ENCODE results near the gene GORASP1.

DNA sequence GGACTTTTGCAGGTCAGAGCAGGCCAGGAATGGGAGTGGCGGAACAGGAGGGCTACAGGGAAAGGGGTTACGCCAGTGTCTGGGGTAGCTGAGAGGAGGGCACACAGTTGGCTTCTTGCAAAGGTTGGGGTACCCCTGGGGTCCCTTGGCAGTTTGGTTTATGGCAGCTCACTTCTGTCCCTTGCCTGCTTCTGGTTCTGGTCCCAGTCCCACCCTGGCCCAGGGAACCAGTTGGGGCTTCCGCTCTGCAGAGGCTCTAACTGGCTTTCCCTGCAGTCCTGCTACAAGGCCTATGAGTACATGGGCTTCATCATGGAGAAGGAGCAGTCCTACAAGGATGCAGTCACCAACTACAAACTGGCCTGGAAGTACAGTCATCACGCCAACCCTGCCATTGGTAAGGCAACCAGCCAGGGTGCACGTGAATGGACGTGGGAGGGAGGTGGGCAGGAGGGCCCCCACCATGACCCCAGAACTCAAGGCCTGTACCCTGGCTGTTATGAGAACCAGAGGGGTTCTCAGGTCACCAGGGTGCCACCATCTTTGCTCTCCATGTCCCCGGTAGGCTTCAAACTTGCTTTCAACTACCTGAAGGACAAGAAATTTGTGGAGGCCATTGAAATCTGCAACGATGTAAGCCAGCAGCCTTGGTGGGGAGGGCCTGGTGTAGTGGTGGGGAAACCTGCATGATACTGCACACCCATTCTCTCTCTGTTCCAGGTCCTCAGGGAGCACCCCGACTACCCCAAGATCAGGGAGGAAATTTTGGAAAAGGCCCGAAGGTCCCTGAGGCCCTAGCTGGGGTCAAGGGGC is 30.8 kb upstream of the GORASP1 start:
- TF ChIP-seq, protein P1, sequence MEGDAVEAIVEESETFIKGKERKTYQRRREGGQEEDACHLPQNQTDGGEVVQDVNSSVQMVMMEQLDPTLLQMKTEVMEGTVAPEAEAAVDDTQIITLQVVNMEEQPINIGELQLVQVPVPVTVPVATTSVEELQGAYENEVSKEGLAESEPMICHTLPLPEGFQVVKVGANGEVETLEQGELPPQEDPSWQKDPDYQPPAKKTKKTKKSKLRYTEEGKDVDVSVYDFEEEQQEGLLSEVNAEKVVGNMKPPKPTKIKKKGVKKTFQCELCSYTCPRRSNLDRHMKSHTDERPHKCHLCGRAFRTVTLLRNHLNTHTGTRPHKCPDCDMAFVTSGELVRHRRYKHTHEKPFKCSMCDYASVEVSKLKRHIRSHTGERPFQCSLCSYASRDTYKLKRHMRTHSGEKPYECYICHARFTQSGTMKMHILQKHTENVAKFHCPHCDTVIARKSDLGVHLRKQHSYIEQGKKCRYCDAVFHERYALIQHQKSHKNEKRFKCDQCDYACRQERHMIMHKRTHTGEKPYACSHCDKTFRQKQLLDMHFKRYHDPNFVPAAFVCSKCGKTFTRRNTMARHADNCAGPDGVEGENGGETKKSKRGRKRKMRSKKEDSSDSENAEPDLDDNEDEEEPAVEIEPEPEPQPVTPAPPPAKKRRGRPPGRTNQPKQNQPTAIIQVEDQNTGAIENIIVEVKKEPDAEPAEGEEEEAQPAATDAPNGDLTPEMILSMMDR (conservative IDR thresholded peaks at IDR 0.05) = no peak
- no peak for TF ChIP-seq ZFX (IDR thresholded peaks at IDR 0.05)

Measured in C4-2B (cell line).